Measurements from ENCODE around the gene PARD3. TPM values are rescaled to one million over a fixed set of nuclear protein-coding genes. Genes with fewer than 3 reads are reported as not detected.

Gene PARD3
- total and polyA plus RNA-seq, 2 experiments from 2014 or later: 6.3 to 21.2 TPM

DNA sequence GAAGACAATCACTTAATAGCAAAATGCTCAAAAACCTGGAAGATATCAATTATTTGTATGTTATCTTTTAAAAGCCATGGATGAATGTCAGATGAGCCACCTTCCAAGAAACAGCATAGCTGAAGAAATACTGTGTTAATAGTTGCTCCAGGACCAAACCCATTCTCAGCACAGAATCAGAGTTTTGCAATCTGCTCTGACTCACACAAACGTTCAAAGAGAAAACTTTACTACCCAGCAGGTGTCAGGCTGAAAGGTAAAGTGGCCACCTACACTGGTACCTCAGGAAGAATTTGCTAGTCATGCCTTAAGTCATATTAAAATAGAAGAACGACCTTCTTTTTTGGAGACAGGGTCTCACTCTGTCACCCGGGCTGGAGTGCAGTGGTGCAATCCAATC lies 526.5 kb downstream of the PARD3 start:
- Histone ChIP-seq H3K9me3 (ENCODE audit: low read depth) (no peaks in the 10 kb centered on the region), H4K20me1 (ENCODE audit: insufficient read depth) (no peaks in the 10 kb centered on the region), H3K27ac (no peak overlapping the region), H3K9me2 (ENCODE audit: insufficient read depth) (no peaks in the 10 kb centered on the region), H3F3A (ENCODE audit: insufficient read depth) (peaks cover 18% of the 10 kb centered on the region), H3K27me3 (replicated peaks; ENCODE audit: insufficient read depth) (no peaks in the 10 kb centered on the region), H3K79me2 (ENCODE audit: insufficient read depth) (no peaks in the 10 kb centered on the region), H3K9ac (no peak overlapping the region), H3K36me3 (ENCODE audit: low read depth) (no peaks in the 10 kb centered on the region), H3K4me2 (ENCODE audit: unreplicated experiment) (no peak overlapping the region), H3K4me3 (no peak overlapping the region), H3K4me1 (ENCODE audit: insufficient read depth) (peaks cover 23% of the 10 kb centered on the region), H2AFZ (no peak overlapping the region)
- DNase-seq: peak; percentile 27
- TF ChIP-seq EZH2phosphoT487 (IDR thresholded peaks at IDR 0.05; ENCODE audit: insufficient read depth, low read depth): no peak
- TF ChIP-seq EZH2 (IDR thresholded peaks at IDR 0.05; ENCODE audit: insufficient read depth, poor library complexity, severe bottlenecking): no peak
- in situ Hi-C loops (cut with MboI): loop anchor here (25.0 kb wide), 1 partner anchor 951 kb away; the partner anchor contains the start of gene NRP1
- 56 to 58% methylated on average over 3 of the region's 3 CpGs for WGBS, 2 experiments (ENCODE audit: low coverage in 1 of 2, low lambda C conversion rate in 2 of 2, missing lambda C conversion rate in 2 of 2)

DNA sequence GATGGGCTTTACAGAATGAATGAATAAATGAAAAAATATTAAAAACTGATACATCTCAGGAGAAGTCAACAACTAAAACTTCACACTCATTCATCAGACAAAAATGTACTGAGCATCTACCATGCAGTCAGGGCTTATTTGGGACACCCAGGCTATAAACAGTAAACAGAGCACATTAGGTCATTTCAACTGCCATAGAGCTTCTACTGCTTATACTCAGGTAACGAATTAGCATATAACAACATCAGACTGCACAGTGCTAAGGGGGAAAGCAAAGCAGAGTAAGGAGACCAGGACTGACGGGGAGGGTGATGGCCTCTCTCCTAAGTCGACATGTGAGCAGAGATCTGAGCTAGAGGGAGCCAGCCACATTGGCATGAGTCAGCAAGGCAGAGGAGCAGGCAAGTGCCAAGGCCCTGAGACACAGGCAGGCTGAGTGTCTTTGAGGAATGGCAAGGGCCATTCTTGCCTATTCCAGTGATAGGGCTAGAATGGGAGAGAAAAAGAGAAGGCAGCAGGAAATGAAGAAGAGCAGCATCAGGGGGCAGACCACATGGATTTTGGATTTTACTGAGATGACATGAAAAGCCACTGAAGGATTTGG lies 528.9 kb downstream of the PARD3 start:
- no peak for TF ChIP-seq EZH2phosphoT487 (IDR thresholded peaks at IDR 0.05; ENCODE audit: insufficient read depth, low read depth)
- no peak for TF ChIP-seq EZH2 (IDR thresholded peaks at IDR 0.05; ENCODE audit: insufficient read depth, poor library complexity, severe bottlenecking)
- H3K4me2 ChIP-seq (ENCODE audit: unreplicated experiment): peak overlapping the region; percentile 3
- 51 to 55% methylated on average over 3 of the region's 3 CpGs for WGBS, 2 experiments (ENCODE audit: low coverage in 1 of 2, low lambda C conversion rate in 2 of 2, missing lambda C conversion rate in 2 of 2)

GRCh38 chr10:34281661-34282582 lies 533.2 kb downstream of the PARD3 start:
- Histone ChIP-seq H3K4me3 (no peak overlapping the region), H3F3A (ENCODE audit: insufficient read depth) (peaks cover 24% of the 10 kb centered on the region), H4K20me1 (ENCODE audit: insufficient read depth) (no peaks in the 10 kb centered on the region), H2AFZ (no peak overlapping the region), H3K27ac (no peak overlapping the region; the same call in 1 of the 2 replicates), H3K4me2 (ENCODE audit: unreplicated experiment) (no peak overlapping the region), H3K4me1 (ENCODE audit: insufficient read depth) (peaks cover 34% of the 10 kb centered on the region), H3K79me2 (ENCODE audit: insufficient read depth) (no peaks in the 10 kb centered on the region), H3K9me2 (ENCODE audit: insufficient read depth) (no peaks in the 10 kb centered on the region), H3K36me3 (ENCODE audit: low read depth) (no peaks in the 10 kb centered on the region), H3K27me3 (replicated peaks; ENCODE audit: insufficient read depth) (no peaks in the 10 kb centered on the region), H3K9me3 (ENCODE audit: low read depth) (no peaks in the 10 kb centered on the region), H3K9ac (no peak overlapping the region)
- in situ Hi-C loops (cut with MboI): loop anchor here (25.0 kb wide), 1 partner anchor 945 kb away; the partner anchor contains the start of gene NRP1
- 74 to 84% methylated on average over 3 of the region's 3 CpGs for WGBS, 2 experiments (ENCODE audit: low coverage in 1 of 2, low lambda C conversion rate in 2 of 2, missing lambda C conversion rate in 2 of 2)
- TF ChIP-seq EZH2 (IDR thresholded peaks at IDR 0.05; ENCODE audit: insufficient read depth, poor library complexity, severe bottlenecking): no peak
- TF ChIP-seq EZH2phosphoT487 (IDR thresholded peaks at IDR 0.05; ENCODE audit: insufficient read depth, low read depth): no peak
- DNase-seq: no peak

More for the DNA sequence above, 528.9 kb downstream of the PARD3 start:
- no peaks in the 10 kb centered on the region for H3K9me2 ChIP-seq (ENCODE audit: insufficient read depth)
- peak; percentile 75 for DNase-seq
- H3K4me1 ChIP-seq (ENCODE audit: insufficient read depth): peaks cover 29% of the 10 kb centered on the region
- no peak overlapping the region for H3K9ac ChIP-seq
- H3K36me3 ChIP-seq (ENCODE audit: low read depth): no peaks in the 10 kb centered on the region
- in situ Hi-C loops (cut with MboI): loop anchor here (25.0 kb wide), 1 partner anchor 949 kb away; the partner anchor contains the start of gene NRP1
- peak overlapping the region; percentile 19; the same call in 1 of the 2 replicates for H3K27ac ChIP-seq
- no peaks in the 10 kb centered on the region for H3K79me2 ChIP-seq (ENCODE audit: insufficient read depth)
- no peak overlapping the region for H2AFZ ChIP-seq
- H3K4me3 ChIP-seq: no peak overlapping the region
- no peaks in the 10 kb centered on the region for H3K27me3 ChIP-seq (replicated peaks; ENCODE audit: insufficient read depth)
- no peaks in the 10 kb centered on the region for H3K9me3 ChIP-seq (ENCODE audit: low read depth)
- no peaks in the 10 kb centered on the region for H4K20me1 ChIP-seq (ENCODE audit: insufficient read depth)
- H3F3A ChIP-seq (ENCODE audit: insufficient read depth): peaks cover 22% of the 10 kb centered on the region

- Histone ChIP-seq H3K4me3 (peak overlapping the region; percentile 61), H3K27me3 (replicated peaks; ENCODE audit: insufficient read depth) (no peaks in the 10 kb centered on the region), H3K36me3 (ENCODE audit: low read depth) (no peaks in the 10 kb centered on the region), H3K9ac (peak overlapping the region; percentile 62), H3K9me2 (ENCODE audit: insufficient read depth) (no peaks in the 10 kb centered on the region), H4K20me1 (ENCODE audit: insufficient read depth) (no peaks in the 10 kb centered on the region), H3K27ac (peak overlapping the region; percentile 68), H3K4me1 (ENCODE audit: insufficient read depth) (peaks cover 29% of the 10 kb centered on the region), H2AFZ (peak overlapping the region; percentile 44; the same call in 1 of the 2 replicates), H3F3A (ENCODE audit: insufficient read depth) (peaks cover 24% of the 10 kb centered on the region), H3K9me3 (ENCODE audit: low read depth) (no peaks in the 10 kb centered on the region), H3K79me2 (ENCODE audit: insufficient read depth) (no peaks in the 10 kb centered on the region), H3K4me2 (ENCODE audit: unreplicated experiment) (peak overlapping the region; percentile 74)
- 38 to 42% methylated on average over 11 of the region's 11 CpGs for WGBS, 2 experiments (ENCODE audit: low coverage in 1 of 2, low lambda C conversion rate in 2 of 2, missing lambda C conversion rate in 2 of 2)
- TF ChIP-seq EZH2phosphoT487 (IDR thresholded peaks at IDR 0.05; ENCODE audit: insufficient read depth, low read depth) (no peak), EZH2 (IDR thresholded peaks at IDR 0.05; ENCODE audit: insufficient read depth, poor library complexity, severe bottlenecking) (no peak)
- peak; percentile 95 for DNase-seq
- in situ Hi-C loops (cut with MboI): loop anchor here (25.0 kb wide), 1 partner anchor 943 kb away; the partner anchor contains the start of gene NRP1
Observed at GRCh38 chr10:34280599-34281374, 534.3 kb downstream of the PARD3 start.
